ENCODE results near the gene ECI1.

Gene ECI1

GRCh38 chr16:2191446-2191706, 60.0 kb downstream of the ECI1 start:
- DNase-seq: no peak

GRCh38 chr16:2190659-2191445, 60.5 kb downstream of the ECI1 start:
- no peak for DNase-seq

- no peak for DNase-seq
Observed at GRCh38 chr16:2190002-2190658, 61.3 kb downstream of the ECI1 start.
